ENCODE results near the gene PCCA.

The PCCA gene

GRCh38 chr13:100470866-100471505 is 382.1 kb downstream of the PCCA start:
- DNase-seq (ENCODE audit: low read depth), result no peak

- DNase-seq (ENCODE audit: low read depth), result no peak
Measured at GRCh38 chr13:100473087-100473486, 384.2 kb downstream of the PCCA start.

- DNase-seq (ENCODE audit: low read depth), result no peak
Measured at GRCh38 chr13:100473501-100474044, 384.7 kb downstream of the PCCA start.

GRCh38 chr13:100476963-100477362 is 388.1 kb downstream of the PCCA start:
- DNase-seq (ENCODE audit: low read depth), result no peak

- no peak for DNase-seq (ENCODE audit: low read depth)
Measured at GRCh38 chr13:100478107-100478809, 389.4 kb downstream of the PCCA start.

- DNase-seq (ENCODE audit: low read depth), result no peak
Measured at GRCh38 chr13:100480676-100481075, 391.8 kb downstream of the PCCA start.

- DNase-seq (ENCODE audit: low read depth), result no peak
Measured at GRCh38 chr13:100483139-100483538, 394.2 kb downstream of the PCCA start.

GRCh38 chr13:100483841-100484381 is 395.0 kb downstream of the PCCA start:
- DNase-seq (ENCODE audit: low read depth), result no peak

- DNase-seq (ENCODE audit: low read depth), result no peak
Measured at GRCh38 chr13:100484702-100485101, 395.8 kb downstream of the PCCA start.

GRCh38 chr13:100485265-100485664 is 396.4 kb downstream of the PCCA start:
- DNase-seq (ENCODE audit: low read depth), result no peak

- DNase-seq (ENCODE audit: low read depth), result no peak
Measured at GRCh38 chr13:100490692-100491091, 401.8 kb downstream of the PCCA start.

- no peak for DNase-seq (ENCODE audit: low read depth)
Measured at GRCh38 chr13:100491164-100491842, 402.4 kb downstream of the PCCA start.

GRCh38 chr13:100493418-100493817 is 404.5 kb downstream of the PCCA start:
- no peak for DNase-seq (ENCODE audit: low read depth)

GRCh38 chr13:100495455-100495854 is 406.6 kb downstream of the PCCA start:
- DNase-seq (ENCODE audit: low read depth), result no peak

- DNase-seq (ENCODE audit: low read depth), result no peak
Measured at GRCh38 chr13:100497389-100497788, 408.5 kb downstream of the PCCA start.

- DNase-seq (ENCODE audit: low read depth), result no peak
Measured at GRCh38 chr13:100502446-100502845, 413.6 kb downstream of the PCCA start.

- DNase-seq (ENCODE audit: low read depth), result no peak
Measured at GRCh38 chr13:100503622-100504021, 414.7 kb downstream of the PCCA start.

- no peak for DNase-seq (ENCODE audit: low read depth)
Measured at GRCh38 chr13:100506154-100506553, 417.3 kb downstream of the PCCA start.

- no peak for DNase-seq (ENCODE audit: low read depth)
Measured at GRCh38 chr13:100506600-100507422, 417.9 kb downstream of the PCCA start.

GRCh38 chr13:100508455-100508854 is 419.6 kb downstream of the PCCA start:
- no peak for DNase-seq (ENCODE audit: low read depth)

- DNase-seq (ENCODE audit: low read depth), result no peak
Measured at GRCh38 chr13:100508996-100509395, 420.1 kb downstream of the PCCA start.

Data from HS-27A (cell line).